K562 treated with DMSO at 1 percent for 4 hours (cell line): ENCODE data around the gene TRIM49C. TPM values are rescaled to one million over a fixed set of nuclear protein-coding genes. Genes with fewer than 3 reads are reported as not detected.

Experiments used
- total RNA-seq: library from RNA; unstranded; fragments of 300-600 nt; gene quantifications from 2 replicates; pipeline ENCODE4 v1.2.3, GENCODE V29; 2022; ENCODE audit not compliant: insufficient read depth

The TRIM49C gene
- total RNA-seq = not detected in 2 replicates

DNA sequence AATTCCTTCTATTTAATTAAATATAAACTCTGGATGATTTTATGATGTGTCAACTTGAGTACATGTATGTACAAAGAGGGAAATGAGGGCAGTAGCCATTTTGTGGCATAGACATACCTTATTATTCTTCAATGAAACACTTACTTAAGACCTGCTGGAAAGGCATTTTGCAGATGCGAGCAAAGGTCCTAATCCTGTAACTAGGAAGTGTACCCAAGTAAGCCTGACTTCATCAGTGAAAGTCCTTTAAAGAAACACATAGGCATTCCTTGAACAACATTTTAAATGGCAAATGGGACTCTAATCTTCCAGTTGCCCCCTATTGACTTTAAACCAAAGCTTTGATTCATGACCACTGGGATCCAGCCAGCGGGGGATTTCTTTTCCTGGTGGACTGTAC lies at the start of gene TRIM49C:
TSS of gene TRIM49C (plus strand) at position 301 of the 400 bp plus-strand sequence. CDS start 4,106 bp downstream, outside the sequence.

DNA sequence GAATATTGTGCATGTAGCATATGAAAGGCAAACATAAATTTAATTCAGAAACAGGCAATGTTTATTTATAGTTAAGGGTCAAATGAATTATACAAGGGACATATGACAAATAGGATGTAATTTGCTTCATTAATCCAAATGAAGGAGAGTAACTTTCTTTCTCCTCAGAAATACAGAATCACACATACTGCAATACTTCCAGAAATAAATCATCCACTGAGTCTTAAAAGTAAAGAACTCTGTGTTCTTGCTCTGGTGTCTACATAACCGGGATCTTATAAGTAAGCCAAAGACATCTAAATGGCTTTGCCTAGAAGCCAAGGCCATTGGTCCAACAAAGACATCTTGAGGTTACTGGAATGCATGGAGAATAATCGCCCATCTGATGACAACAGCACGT lies 54.7 kb downstream of the TRIM49C start, which contains the start of gene UBTFL1:
TSS of gene UBTFL1 (plus strand) at position 301 of the 400 bp plus-strand sequence. CDS start at position 301, 0 bp downstream.

Other genes with a start within 250 kb of the TRIM49C start
- gene TRIM49, start 222.5 kb upstream of the TRIM49C start, total RNA-seq = not detected in 2 replicates
- not detected in 2 replicates for gene TRIM64B, start 152.6 kb upstream of the TRIM49C start, total RNA-seq
- gene TRIM49D1, start 108.9 kb upstream of the TRIM49C start, total RNA-seq = not detected in 2 replicates
- not detected in 2 replicates for gene TRIM49D2, start 107.0 kb upstream of the TRIM49C start, total RNA-seq
- not detected in 2 replicates for gene TRIM64, start 65.1 kb upstream of the TRIM49C start, total RNA-seq
- gene UBTFL1, start 54.8 kb downstream of the TRIM49C start, total RNA-seq = not detected in 2 replicates
- 0.65 and 1.2 TPM in 2 replicates for gene NAALAD2, start 103.6 kb downstream of the TRIM49C start, total RNA-seq
- gene CHORDC1, start 191.9 kb downstream of the TRIM49C start, total RNA-seq = 35.0 and 41.4 TPM in 2 replicates